Measurements from ENCODE around the gene SOX13. TPM values are rescaled to one million over a fixed set of nuclear protein-coding genes. Genes with fewer than 3 reads are reported as not detected.

The SOX13 gene
- total and polyA plus RNA-seq, 9 of the 15 experiments (the other 6 are each of a cell fraction or from before 2014, with no cell fraction given), result 0.03 to 0.35 (median 0.06) TPM; not detected in 5

- ChIA-PET POLR2A (interaction anchor here (1.1 to 1.7 kb wide), 2 partner anchors 9 to 13 kb away, joined by 3 to 4 read pairs; no protein-coding TSS in a partner anchor), CTCF (ENCODE audit: low intra/inter-chr PET ratio) (no interaction called here)
- no peak for TF ChIP-seq XRCC4 (IDR thresholded peaks at IDR 0.05; ENCODE audit: extremely low read depth, insufficient read depth, insufficient read length)
- TF ChIP-seq ZNF780A (CRISPR knock-in tag; IDR thresholded peaks at IDR 0.05), result no peak
- no peak for TF ChIP-seq U2AF2 (optimal IDR thresholded peaks at IDR 0.05; ENCODE audit: low read depth, low read length)
- TF ChIP-seq CREB5 (CRISPR knock-in tag; IDR thresholded peaks at IDR 0.05), result no peak
- no peak for TF ChIP-seq ARID2 (IDR thresholded peaks at IDR 0.05)
- TF ChIP-seq ZSCAN29 (IDR thresholded peaks at IDR 0.05), result no peak
- no peak for TF ChIP-seq POLR2B (IDR thresholded peaks at IDR 0.05; ENCODE audit: low read depth, partially characterized antibody)
- TF ChIP-seq ARHGAP35 (IDR thresholded peaks at IDR 0.05; ENCODE audit: partially characterized antibody), result no peak
- no peak for TF ChIP-seq NFXL1 (CRISPR knock-in tag; IDR thresholded peaks at IDR 0.05)
- TF ChIP-seq HCFC1 (IDR thresholded peaks at IDR 0.05; ENCODE audit: low read depth, low read length), result no peak
- TF ChIP-seq POLR2H (tag; IDR thresholded peaks at IDR 0.05; ENCODE audit: low read depth), result no peak
- TF ChIP-seq HNRNPL (IDR thresholded peaks at IDR 0.05; ENCODE audit: low read depth, low read length), result no peak
- no peak for TF ChIP-seq SMARCA5 (IDR thresholded peaks at IDR 0.05)
- no peak for TF ChIP-seq ZNF277 (CRISPR knock-in tag; IDR thresholded peaks at IDR 0.05; ENCODE audit: borderline replicate concordance)
- TF ChIP-seq USF2 (CRISPR knock-in tag; IDR thresholded peaks at IDR 0.05), result no peak
- no peak for TF ChIP-seq MTF1 (CRISPR knock-in tag; IDR thresholded peaks at IDR 0.05; ENCODE audit: borderline replicate concordance)
- TF ChIP-seq RFX7 (CRISPR knock-in tag; IDR thresholded peaks at IDR 0.05), result no peak
- TF ChIP-seq ZBTB34 (CRISPR knock-in tag; IDR thresholded peaks at IDR 0.05), result no peak
- TF ChIP-seq, protein P1, sequence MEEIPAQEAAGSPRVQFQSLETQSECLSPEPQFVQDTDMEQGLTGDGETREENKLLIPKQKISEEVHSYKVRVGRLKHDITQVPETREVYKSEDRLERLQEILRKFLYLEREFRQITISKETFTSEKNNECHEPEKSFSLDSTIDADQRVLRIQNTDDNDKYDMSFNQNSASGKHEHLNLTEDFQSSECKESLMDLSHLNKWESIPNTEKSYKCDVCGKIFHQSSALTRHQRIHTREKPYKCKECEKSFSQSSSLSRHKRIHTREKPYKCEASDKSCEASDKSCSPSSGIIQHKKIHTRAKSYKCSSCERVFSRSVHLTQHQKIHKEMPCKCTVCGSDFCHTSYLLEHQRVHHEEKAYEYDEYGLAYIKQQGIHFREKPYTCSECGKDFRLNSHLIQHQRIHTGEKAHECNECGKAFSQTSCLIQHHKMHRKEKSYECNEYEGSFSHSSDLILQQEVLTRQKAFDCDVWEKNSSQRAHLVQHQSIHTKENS (CRISPR knock-in tag; IDR thresholded peaks at IDR 0.05), result no peak
Observed at GRCh38 chr1:204116539-204116938, 43.6 kb downstream of the SOX13 start.

More at GRCh38 chr1:204116539-204116938, 43.6 kb downstream of the SOX13 start:
- no peaks in the 10 kb centered on the region for H3K79me2 ChIP-seq (ENCODE audit: control insufficient read depth, insufficient read depth, low read length)
- H4K20me1 ChIP-seq (replicated peaks; ENCODE audit: control insufficient read depth, insufficient read depth, low read length), result peaks cover 8% of the 10 kb centered on the region; the same call in 1 of the 2 replicates
- intact Hi-C loops (cut with micrococcal nuclease), result no loop called here
- BruUV-seq (replicated peaks), result no TSS peak
- H3K36me3 ChIP-seq (ENCODE audit: control insufficient read depth, insufficient read depth, low read length), result no peaks in the 10 kb centered on the region
- 0 out of 5 replicates have a peak, but pooled peaks cover 0 to 2% of the 10 kb centered on the region in 2 experiments for H3K4me1 ChIP-seq (replicated peaks in 1 of 2; ENCODE audit: control insufficient read depth in 2 of 2, insufficient read depth in 2 of 2, low read length in 2 of 2)
- no peak overlapping the region for H3K4me3 ChIP-seq
- H3K27ac ChIP-seq (ENCODE audit: extremely low read depth, low read depth, low read length), result no peak overlapping the region
- H3K9ac ChIP-seq (ENCODE audit: insufficient read depth in 1 of 2, low read depth in 2 of 2, low read length in 2 of 2), result no peak overlapping the region; a peak in 1 of 4 replicates
- DNase-seq (ENCODE audit: extremely low read depth in 1 of 4, low spot score in 3 of 4) (no peak), FAIRE-seq (no peak), ATAC-seq (no peak)
- in situ Hi-C loops (cut with MboI), result no loop called here
- no peak overlapping the region for H3K4me2 ChIP-seq (ENCODE audit: insufficient read depth, low read length)
- H2AFZ ChIP-seq (ENCODE audit: low read depth, low read length), result no peak overlapping the region
- H3K9me3 ChIP-seq (replicated peaks; ENCODE audit: control insufficient read depth, insufficient read depth, low read depth, low read length), result no peaks in the 10 kb centered on the region
- WGBS (ENCODE audit: insufficient coverage, low coverage, missing lambda C conversion rate), result 1% methylated on average over 4 of the region's 4 CpGs
- no peaks in the 10 kb centered on the region for H3K9me1 ChIP-seq (ENCODE audit: control insufficient read depth, insufficient read depth, low read length)
- peaks cover 4 to 63% of the 10 kb centered on the region in 2 experiments; a peak in 3 of 5 replicates for H3K27me3 ChIP-seq (ENCODE audit: control insufficient read depth in 2 of 2, insufficient read depth in 2 of 2, low read length in 2 of 2)
